ENCODE data around the gene CDC42EP4. TPM values are rescaled to one million over a fixed set of nuclear protein-coding genes. Genes with fewer than 3 reads are reported as not detected.

Gene CDC42EP4
- polyA plus RNA-seq, 2 donors, result 15.7 to 20.0 TPM

GRCh38 chr17:73285603-73285908 lies 26.2 kb downstream of the CDC42EP4 start:
- no peak overlapping the region for H3K4me3 ChIP-seq (ENCODE audit: low read depth in 1 of 2, low read length in 2 of 2)
- 54 to 78% methylated on average over 12 to 15 of the region's 15 CpGs for whole genome bisulfite sequencing, 2 donors
- H3K36me3 ChIP-seq (ENCODE audit: control insufficient read depth in 2 of 2, insufficient read depth in 2 of 2, low read length in 1 of 2), result peaks cover 0 to 20% of the 10 kb centered on the region in 2 donors
- H3K27ac ChIP-seq (ENCODE audit: low read depth in 2 of 2, low read length in 1 of 2), result no peak overlapping the region
- no peaks in the 10 kb centered on the region for H3K27me3 ChIP-seq (ENCODE audit: control insufficient read depth in 1 of 2, insufficient read depth in 2 of 2, low read length in 2 of 2)
- H3K9me3 ChIP-seq (ENCODE audit: control insufficient read depth in 2 of 2, insufficient read depth in 1 of 2, low read depth in 1 of 2, low read length in 1 of 2), result no peaks in the 10 kb centered on the region
- peaks cover under 1 to 39% of the 10 kb centered on the region in 2 donors for H3K4me1 ChIP-seq (ENCODE audit: control insufficient read depth in 2 of 2, insufficient read depth in 2 of 2, low read length in 1 of 2)

DNA sequence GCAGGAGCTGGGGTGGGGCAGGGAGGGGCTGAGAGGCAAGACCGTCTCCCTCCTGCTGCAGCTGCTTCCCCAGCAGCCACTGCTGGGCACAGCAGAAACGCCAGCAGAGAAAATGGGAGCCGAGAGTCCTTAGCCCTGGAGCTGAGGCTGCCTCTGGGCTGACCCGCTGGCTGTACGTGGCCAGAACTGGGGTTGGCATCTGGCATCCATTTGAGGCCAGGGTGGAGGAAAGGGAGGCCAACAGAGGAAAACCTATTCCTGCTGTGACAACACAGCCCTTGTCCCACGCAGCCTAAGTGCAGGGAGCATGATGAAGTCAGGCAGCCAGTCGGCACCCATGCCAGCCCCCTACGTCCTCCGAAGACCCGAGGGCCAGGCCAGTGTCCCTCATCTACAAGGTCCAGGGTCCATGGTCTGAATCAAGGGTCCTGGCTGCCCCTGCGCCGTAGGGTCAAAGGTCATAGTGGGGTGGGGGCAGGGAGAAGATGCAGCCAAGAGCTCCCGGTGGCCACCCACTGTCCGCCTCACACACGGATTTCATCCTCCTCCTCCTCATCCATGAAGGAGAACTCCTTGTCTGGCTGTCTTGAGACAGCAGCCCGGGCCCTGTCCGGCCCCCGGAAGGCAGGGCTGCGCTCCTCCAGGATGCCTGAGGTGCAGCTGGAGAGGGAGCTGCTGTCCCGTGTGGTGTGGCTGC lies 26.7 kb downstream of the CDC42EP4 start:
- 76% methylated on average over 20 of the region's 20 CpGs for WGBS, 2 donors
- Histone ChIP-seq H3K36me3 (ENCODE audit: control insufficient read depth in 2 of 2, insufficient read depth in 2 of 2, low read length in 1 of 2) (peaks cover 3 to 20% of the 10 kb centered on the region in 2 donors), H3K4me1 (ENCODE audit: control insufficient read depth in 2 of 2, insufficient read depth in 2 of 2, low read length in 1 of 2) (peaks cover 0 to 35% of the 10 kb centered on the region in 2 donors), H3K27ac (ENCODE audit: low read depth in 2 of 2, low read length in 1 of 2) (peak overlapping the region in 1 of 2 donors; percentile 41), H3K27me3 (ENCODE audit: control insufficient read depth in 1 of 2, insufficient read depth in 2 of 2, low read length in 2 of 2) (no peaks in the 10 kb centered on the region), H3K4me3 (ENCODE audit: low read depth in 1 of 2, low read length in 2 of 2) (no peak overlapping the region), H3K9me3 (ENCODE audit: control insufficient read depth in 2 of 2, insufficient read depth in 1 of 2, low read depth in 1 of 2, low read length in 1 of 2) (no peaks in the 10 kb centered on the region)

DNA sequence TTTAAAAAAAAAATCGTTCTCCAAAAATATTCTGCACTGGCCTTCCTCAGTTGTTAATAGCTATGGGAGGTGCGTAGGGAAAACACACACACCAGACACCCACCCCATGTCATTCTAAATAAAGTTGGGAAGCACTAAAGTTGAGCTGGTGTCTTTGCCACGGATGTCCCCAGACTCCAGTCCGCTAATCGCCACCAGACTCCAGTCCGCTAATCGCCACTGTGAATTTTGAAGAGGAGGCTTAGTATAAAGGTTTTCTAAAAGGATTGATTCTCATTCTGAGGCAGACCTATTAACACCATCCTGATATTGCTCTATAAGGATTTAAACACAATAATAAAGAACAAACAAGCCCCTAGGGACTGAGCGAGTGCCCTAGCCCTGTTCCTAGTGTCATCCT lies 27.4 kb downstream of the CDC42EP4 start:
- Histone ChIP-seq H3K36me3 (ENCODE audit: control insufficient read depth in 2 of 2, insufficient read depth in 2 of 2, low read length in 1 of 2) (peaks cover 4 to 20% of the 10 kb centered on the region in 2 donors), H3K4me3 (ENCODE audit: low read depth in 1 of 2, low read length in 2 of 2) (no peak overlapping the region), H3K27ac (ENCODE audit: low read depth in 2 of 2, low read length in 1 of 2) (no peak overlapping the region), H3K4me1 (ENCODE audit: control insufficient read depth in 2 of 2, insufficient read depth in 2 of 2, low read length in 1 of 2) (peaks cover 0 to 40% of the 10 kb centered on the region in 2 donors), H3K9me3 (ENCODE audit: control insufficient read depth in 2 of 2, insufficient read depth in 1 of 2, low read depth in 1 of 2, low read length in 1 of 2) (no peaks in the 10 kb centered on the region), H3K27me3 (ENCODE audit: control insufficient read depth in 1 of 2, insufficient read depth in 2 of 2, low read length in 2 of 2) (no peaks in the 10 kb centered on the region)
- 73 to 78% methylated on average over 8 of the region's 8 CpGs for WGBS, 2 donors

DNA sequence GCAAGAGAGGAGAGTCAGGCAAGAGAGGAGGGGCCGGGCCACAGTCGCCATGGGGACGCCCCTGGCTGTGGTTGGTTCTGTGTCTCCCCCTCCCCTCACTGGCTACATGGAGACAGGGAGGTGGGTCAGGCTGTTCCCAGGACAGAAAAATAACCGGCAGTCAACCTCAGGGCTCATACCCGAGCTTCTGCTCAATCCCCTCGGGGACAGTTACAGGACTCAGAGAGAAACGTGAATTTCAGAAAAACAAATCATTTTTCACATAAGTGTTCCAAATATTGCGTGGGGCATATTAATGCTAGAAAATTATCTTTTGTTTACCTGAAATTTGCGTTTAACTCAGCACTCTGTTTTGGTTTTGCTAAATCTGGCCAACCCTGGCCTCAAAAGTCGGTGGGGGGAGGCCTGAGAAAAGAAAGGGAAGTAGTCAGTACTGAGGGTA lies 27.9 kb downstream of the CDC42EP4 start:
- WGBS, 2 donors, result 59 to 65% methylated on average over 10 of the region's 10 CpGs
- H3K27me3 ChIP-seq (ENCODE audit: control insufficient read depth in 1 of 2, insufficient read depth in 2 of 2, low read length in 2 of 2), result no peaks in the 10 kb centered on the region
- H3K36me3 ChIP-seq (ENCODE audit: control insufficient read depth in 2 of 2, insufficient read depth in 2 of 2, low read length in 1 of 2), result peaks cover 4 to 20% of the 10 kb centered on the region in 2 donors
- peaks cover 2 to 42% of the 10 kb centered on the region in 2 donors for H3K4me1 ChIP-seq (ENCODE audit: control insufficient read depth in 2 of 2, insufficient read depth in 2 of 2, low read length in 1 of 2)
- H3K27ac ChIP-seq (ENCODE audit: low read depth in 2 of 2, low read length in 1 of 2), result no peak overlapping the region
- no peak overlapping the region for H3K4me3 ChIP-seq (ENCODE audit: low read depth in 1 of 2, low read length in 2 of 2)
- H3K9me3 ChIP-seq (ENCODE audit: control insufficient read depth in 2 of 2, insufficient read depth in 1 of 2, low read depth in 1 of 2, low read length in 1 of 2), result no peaks in the 10 kb centered on the region

DNA sequence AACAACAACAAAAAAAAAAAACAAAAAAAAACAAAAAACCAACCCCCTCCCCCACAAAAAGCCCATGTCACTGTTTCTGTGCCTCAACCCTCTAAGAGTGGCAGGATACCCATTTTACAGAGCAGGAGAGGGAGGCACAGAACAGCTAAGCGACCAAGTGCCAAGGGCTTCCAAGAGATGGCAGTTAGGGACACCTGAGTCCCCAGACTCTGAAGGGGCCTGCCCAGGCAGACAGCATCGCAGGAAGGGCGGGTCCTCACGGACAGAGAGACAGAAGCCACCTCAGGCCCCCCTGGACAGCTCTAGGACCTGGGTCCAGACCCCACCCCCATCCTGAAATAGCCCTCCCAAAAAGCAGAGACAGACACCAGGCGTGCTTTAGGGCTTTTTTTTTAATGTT lies 28.6 kb downstream of the CDC42EP4 start:
- peaks cover 4 to 39% of the 10 kb centered on the region in 2 donors for H3K4me1 ChIP-seq (ENCODE audit: control insufficient read depth in 2 of 2, insufficient read depth in 2 of 2, low read length in 1 of 2)
- no peak overlapping the region for H3K27ac ChIP-seq (ENCODE audit: low read depth in 2 of 2, low read length in 1 of 2)
- no peak overlapping the region for H3K4me3 ChIP-seq (ENCODE audit: low read depth in 1 of 2, low read length in 2 of 2)
- 83 to 90% methylated on average over 5 of the region's 5 CpGs for WGBS, 2 donors
- H3K36me3 ChIP-seq (ENCODE audit: control insufficient read depth in 2 of 2, insufficient read depth in 2 of 2, low read length in 1 of 2), result peaks cover 4 to 20% of the 10 kb centered on the region in 2 donors
- H3K9me3 ChIP-seq (ENCODE audit: control insufficient read depth in 2 of 2, insufficient read depth in 1 of 2, low read depth in 1 of 2, low read length in 1 of 2), result no peaks in the 10 kb centered on the region
- H3K27me3 ChIP-seq (ENCODE audit: control insufficient read depth in 1 of 2, insufficient read depth in 2 of 2, low read length in 2 of 2), result no peaks in the 10 kb centered on the region

DNA sequence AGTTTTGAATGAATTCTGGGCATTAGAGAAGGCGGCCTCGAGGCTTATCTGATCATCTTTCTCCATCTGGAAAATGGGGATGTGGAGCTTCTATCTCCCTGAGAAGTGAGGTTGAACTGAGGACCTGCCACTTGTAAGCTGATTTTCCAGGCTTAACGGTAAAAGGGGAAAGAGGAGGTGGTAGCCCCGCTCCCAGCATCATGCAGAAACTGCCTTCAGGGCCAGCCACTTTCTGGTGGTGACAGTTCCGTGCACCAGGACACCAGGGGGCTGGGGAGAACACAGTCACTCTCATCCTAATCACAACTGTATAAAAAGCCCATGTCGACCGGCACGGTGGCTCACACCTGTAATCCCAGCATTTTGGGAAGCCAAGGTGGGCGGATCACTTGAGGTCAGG lies 29.2 kb downstream of the CDC42EP4 start:
- peaks cover 4 to 20% of the 10 kb centered on the region in 2 donors for H3K36me3 ChIP-seq (ENCODE audit: control insufficient read depth in 2 of 2, insufficient read depth in 2 of 2, low read length in 1 of 2)
- H3K27me3 ChIP-seq (ENCODE audit: control insufficient read depth in 1 of 2, insufficient read depth in 2 of 2, low read length in 2 of 2), result no peaks in the 10 kb centered on the region
- H3K9me3 ChIP-seq (ENCODE audit: control insufficient read depth in 2 of 2, insufficient read depth in 1 of 2, low read depth in 1 of 2, low read length in 1 of 2), result no peaks in the 10 kb centered on the region
- H3K27ac ChIP-seq (ENCODE audit: low read depth in 2 of 2, low read length in 1 of 2), result no peak overlapping the region
- H3K4me1 ChIP-seq (ENCODE audit: control insufficient read depth in 2 of 2, insufficient read depth in 2 of 2, low read length in 1 of 2), result peaks cover 4 to 36% of the 10 kb centered on the region in 2 donors
- WGBS, 2 donors, result 86 to 90% methylated on average over 9 of the region's 9 CpGs
- no peak overlapping the region for H3K4me3 ChIP-seq (ENCODE audit: low read depth in 1 of 2, low read length in 2 of 2)

GRCh38 chr17:73281928-73282327 lies 29.9 kb downstream of the CDC42EP4 start:
- H3K36me3 ChIP-seq (ENCODE audit: control insufficient read depth in 2 of 2, insufficient read depth in 2 of 2, low read length in 1 of 2), result peaks cover 4 to 20% of the 10 kb centered on the region in 2 donors
- peaks cover 4 to 30% of the 10 kb centered on the region in 2 donors for H3K4me1 ChIP-seq (ENCODE audit: control insufficient read depth in 2 of 2, insufficient read depth in 2 of 2, low read length in 1 of 2)
- no peaks in the 10 kb centered on the region for H3K27me3 ChIP-seq (ENCODE audit: control insufficient read depth in 1 of 2, insufficient read depth in 2 of 2, low read length in 2 of 2)

DNA sequence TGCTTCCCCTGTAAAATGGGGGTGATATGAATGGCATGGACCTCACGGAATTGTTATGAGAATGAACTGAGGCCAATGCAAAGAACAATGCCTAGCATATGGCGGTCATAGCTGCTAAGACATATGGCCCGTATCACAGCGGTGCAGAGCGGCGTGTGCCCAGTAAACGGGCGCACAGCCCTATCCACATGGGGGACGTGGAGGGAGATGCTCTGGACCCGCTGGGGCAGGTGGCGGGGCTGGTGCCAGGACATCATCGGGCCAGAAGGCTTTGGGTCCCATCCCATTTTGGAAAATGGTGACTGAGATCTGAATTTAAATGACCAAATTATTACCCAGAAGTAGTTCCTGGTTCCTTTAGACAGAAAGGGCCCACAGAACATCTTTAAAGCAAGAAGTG lies 31.6 kb downstream of the CDC42EP4 start:
- Histone ChIP-seq H3K36me3 (ENCODE audit: control insufficient read depth in 2 of 2, insufficient read depth in 2 of 2, low read length in 1 of 2) (peaks cover 4 to 8% of the 10 kb centered on the region in 2 donors), H3K4me1 (ENCODE audit: control insufficient read depth in 2 of 2, insufficient read depth in 2 of 2, low read length in 1 of 2) (peaks cover 4 to 15% of the 10 kb centered on the region in 2 donors), H3K9me3 (ENCODE audit: control insufficient read depth in 2 of 2, insufficient read depth in 1 of 2, low read depth in 1 of 2, low read length in 1 of 2) (no peaks in the 10 kb centered on the region), H3K27ac (ENCODE audit: low read depth in 2 of 2, low read length in 1 of 2) (no peak overlapping the region), H3K27me3 (ENCODE audit: control insufficient read depth in 1 of 2, insufficient read depth in 2 of 2, low read length in 2 of 2) (no peaks in the 10 kb centered on the region), H3K4me3 (ENCODE audit: low read depth in 1 of 2, low read length in 2 of 2) (no peak overlapping the region)
- WGBS, 2 donors, result 89 to 90% methylated on average over 12 of the region's 12 CpGs

More at GRCh38 chr17:73281928-73282327, 29.9 kb downstream of the CDC42EP4 start:
- Histone ChIP-seq H3K9me3 (ENCODE audit: control insufficient read depth in 2 of 2, insufficient read depth in 1 of 2, low read depth in 1 of 2, low read length in 1 of 2) (no peaks in the 10 kb centered on the region), H3K27ac (ENCODE audit: low read depth in 2 of 2, low read length in 1 of 2) (no peak overlapping the region), H3K4me3 (ENCODE audit: low read depth in 1 of 2, low read length in 2 of 2) (no peak overlapping the region)
- WGBS, 2 donors, result 74 to 79% methylated on average over 7 of the region's 7 CpGs

- H3K4me3 ChIP-seq (ENCODE audit: low read depth in 1 of 2, low read length in 2 of 2), result no peak overlapping the region
- peaks cover 4% of the 10 kb centered on the region in 2 donors for H3K36me3 ChIP-seq (ENCODE audit: control insufficient read depth in 2 of 2, insufficient read depth in 2 of 2, low read length in 1 of 2)
- H3K4me1 ChIP-seq (ENCODE audit: control insufficient read depth in 2 of 2, insufficient read depth in 2 of 2, low read length in 1 of 2), result peaks cover 4 to 12% of the 10 kb centered on the region in 2 donors
- WGBS, 2 donors, result 75 to 85% methylated on average over 7 of the region's 7 CpGs
- no peaks in the 10 kb centered on the region for H3K9me3 ChIP-seq (ENCODE audit: control insufficient read depth in 2 of 2, insufficient read depth in 1 of 2, low read depth in 1 of 2, low read length in 1 of 2)
- H3K27ac ChIP-seq (ENCODE audit: low read depth in 2 of 2, low read length in 1 of 2), result no peak overlapping the region
- no peaks in the 10 kb centered on the region for H3K27me3 ChIP-seq (ENCODE audit: control insufficient read depth in 1 of 2, insufficient read depth in 2 of 2, low read length in 2 of 2)
Measured at GRCh38 chr17:73279704-73280103, 32.1 kb downstream of the CDC42EP4 start.

Measured in esophagus (tissue), 2 donors.